Endothelial cell of umbilical vein (primary cell): ENCODE results near the gene KCNMB2. TPM values are rescaled to one million over a fixed set of nuclear protein-coding genes. Genes with fewer than 3 reads are reported as not detected.

Source experiments
- BruUV-seq: library from RNA; stranded (reverse); fragments of 400-500 nt; replicated peaks from 2 replicates; lab custom pipeline; 2021; lab: Mats Ljungman, UMichigan
- CTCF ChIA-PET: fragments of 300-600, 350-600 bp; sonication (Branson Sonifier 250); formaldehyde crosslinking; loops from one replicate; lab custom pipeline; 2021; ENCODE audit warnings: antibody characterized with exemption, inconsistent platforms; lab: Charles Lee
- POLR2A ChIA-PET: fragments of 300-600, 350-600 bp; sonication (Branson Sonifier 250); formaldehyde crosslinking; loops from one replicate; lab custom pipeline; 2021; ENCODE audit warnings: antibody characterized with exemption, inconsistent platforms; lab: Charles Lee
- DNase-seq: peaks from one replicate; pipeline ENCODE4 v3.0.0-alpha.2; 2011; ENCODE audit warnings: low read depth, low spot score
- FAIRE-seq: peaks from 2 replicates; lab custom pipeline; 2011; peaks lifted over from hg19 to GRCh38; lab: Jason Lieb, UNC
- H2AFZ ChIP-seq: 2 replicates; pipeline ENCODE4 v1.6.0; 2012; ENCODE audit warnings: low read depth, low read length, control low read depth, inconsistent platforms
- H3K27ac ChIP-seq: 2 replicates; pipeline ENCODE4 v1.5.1; 2011; ENCODE audit warnings: low read depth, mild to moderate bottlenecking, control low read depth, low read length, moderate library complexity; ENCODE audit not compliant: insufficient read depth
- H3K27me3 ChIP-seq, 2 experiments: 2 replicates each; pipeline versions ENCODE4 v1.6.0 to v1.6.1; 2011; ENCODE audit warnings: low read length in 2 of 2, mixed read lengths in 1 of 2; ENCODE audit not compliant: control insufficient read depth in 2 of 2, insufficient read depth in 2 of 2
- H3K36me3 ChIP-seq, 2 experiments: 2 replicates in 1 of 2; 3 replicates in 1 of 2; pipeline ENCODE4 v1.5.1; 2011; ENCODE audit warnings: low read length in 2 of 2, mild to moderate bottlenecking in 1 of 2, moderate library complexity in 1 of 2; ENCODE audit not compliant: control insufficient read depth in 2 of 2, insufficient read depth in 2 of 2; ENCODE audit errors: extremely low read depth in 1 of 2
- H3K4me1 ChIP-seq: 3 replicates; pipeline ENCODE4 v1.5.1; 2011; ENCODE audit warnings: mild to moderate bottlenecking, low read length; ENCODE audit not compliant: control insufficient read depth, insufficient read depth; ENCODE audit errors: extremely low read depth
- H3K4me2 ChIP-seq: 2 replicates; pipeline ENCODE4 v1.6.1; 2011; ENCODE audit warnings: low read length, control low read depth, mixed read lengths; ENCODE audit not compliant: insufficient read depth
- H3K4me3 ChIP-seq, 3 experiments: fragments of 200-600 bp in 1 of 3; sonication (generic), shearing (Covaris generic) in 1 of 3; replicated peaks in 1 of 3; 2 replicates each; pipeline ENCODE4 v1.5.1; 2011 to 2016; ENCODE audit warnings: control low read depth in 3 of 3, low read length in 3 of 3, mild to moderate bottlenecking in 2 of 3, inconsistent platforms in 1 of 3, low read depth in 1 of 3, moderate library complexity in 1 of 3; ENCODE audit not compliant: insufficient read depth in 1 of 3
- H3K79me2 ChIP-seq: 2 replicates; pipeline ENCODE4 v1.6.0; 2012; ENCODE audit warnings: low read length, inconsistent platforms; ENCODE audit not compliant: control insufficient read depth, insufficient read depth
- H3K9ac ChIP-seq: replicated peaks from 2 replicates; pipeline ENCODE3; 2011; ENCODE audit warnings: low read length, control low read depth; ENCODE audit not compliant: insufficient read depth; ENCODE audit errors: extremely low read depth
- H3K9me1 ChIP-seq: replicated peaks from 3 replicates; pipeline ENCODE4 v1.6.0; 2011; ENCODE audit warnings: mild to moderate bottlenecking, low read length; ENCODE audit not compliant: control insufficient read depth, insufficient read depth; ENCODE audit errors: extremely low read depth
- H3K9me3 ChIP-seq: replicated peaks from 2 replicates; pipeline ENCODE4 v1.5.1; 2012; ENCODE audit warnings: low read length, inconsistent platforms; ENCODE audit not compliant: control insufficient read depth, insufficient read depth
- H4K20me1 ChIP-seq: replicated peaks from 2 replicates; pipeline ENCODE3; 2011; ENCODE audit warnings: mild to moderate bottlenecking, low read length; ENCODE audit not compliant: control insufficient read depth, insufficient read depth; ENCODE audit errors: extremely low read depth
- CTCF ChIP-seq, 2 donors: IDR thresholded peaks; 1 replicate in 1 of 2; 2 replicates in 1 of 2; pipeline ENCODE4 v1.5.1; 2011; ENCODE audit warnings: low read length in 2 of 2, mild to moderate bottlenecking in 2 of 2, moderate library complexity in 2 of 2, control low read depth in 1 of 2, inconsistent platforms in 1 of 2, low read depth in 1 of 2; ENCODE audit not compliant: insufficient read depth in 1 of 2; ENCODE audit errors: extremely low read depth in 1 of 2
- EZH2 ChIP-seq: IDR thresholded peaks from 2 replicates; pipeline ENCODE4 v1.6.1; 2012; ENCODE audit warnings: borderline replicate concordance, low read depth, mild to moderate bottlenecking, moderate library complexity, low read length, inconsistent platforms; ENCODE audit not compliant: severe bottlenecking
- FOS ChIP-seq: IDR thresholded peaks from 2 replicates; pipeline ENCODE4 v1.6.1; 2011; ENCODE audit warnings: mild to moderate bottlenecking, low read length, moderate library complexity, borderline replicate concordance; ENCODE audit not compliant: insufficient read depth
- GATA2 ChIP-seq: IDR thresholded peaks from 2 replicates; pipeline ENCODE4 v1.7.0; 2011; ENCODE audit warnings: low read depth, mild to moderate bottlenecking, moderate library complexity, mixed read lengths, low read length; ENCODE audit not compliant: insufficient read length, insufficient read depth
- JUN ChIP-seq: IDR thresholded peaks from 2 replicates; pipeline ENCODE4 v1.6.1; 2011; ENCODE audit warnings: borderline replicate concordance, low read depth; ENCODE audit not compliant: insufficient read length, insufficient read depth
- MAX ChIP-seq: IDR thresholded peaks from 2 replicates; pipeline ENCODE4 v1.6.1; 2011; ENCODE audit not compliant: insufficient read depth, insufficient read length
- MYC ChIP-seq: IDR thresholded peaks from one replicate; pipeline ENCODE4 v1.6.1; 2011; ENCODE audit warnings: mild to moderate bottlenecking, low read depth, low read length
- POLR2A ChIP-seq: IDR thresholded peaks from 2 replicates; pipeline ENCODE4 v1.6.1; 2012; ENCODE audit warnings: low read depth, mild to moderate bottlenecking, control low read depth, low read length
- POLR2AphosphoS5 ChIP-seq: IDR thresholded peaks from 2 replicates; pipeline ENCODE4 v1.6.1; 2012; ENCODE audit warnings: low read depth, mild to moderate bottlenecking, control low read depth, low read length, moderate library complexity; ENCODE audit not compliant: insufficient read depth
- dilution Hi-C: fragments of 300-500 bp; cut with MboI; formaldehyde crosslinking; loops from one replicate; pipeline ENCODE4 v1.15.0; 2019; ENCODE audit warnings: low sequenced_read_pairs; ENCODE audit not compliant: extremely low pct_ligation_motif_present
- intact Hi-C: fragments of 100-400 bp; cut with micrococcal nuclease; formaldehyde crosslinking; loops from one replicate; pipeline ENCODE4 v1.10.0; 2022
- polyA plus RNA-seq, 4 experiments: library from polyadenylated mRNA; depleted of rRNA in 3 of 4; stranded (reverse) in 3 of 4; unstranded in 1 of 4; fragments of >200 nt; gene quantifications; 2 replicates each; pipeline versions ENCODE4 v1.2.1 to v1.2.3, GENCODE V29; 2011 to 2012; ENCODE audit warnings: missing spikeins in 1 of 4
- total RNA-seq: library from RNA; stranded (reverse); gene quantifications from 2 replicates; pipeline ENCODE4 v1.2.3, GENCODE V29; 2021

KCNMB2 gene
- total and polyA plus RNA-seq, 2 donors (not counting 3 experiments of a cell fraction or from before 2014, with no cell fraction given): not detected

GRCh38 chr3:178847190-178847589 is 311.0 kb downstream of the KCNMB2 start:
- BruUV-seq: no TSS peak
- Histone ChIP-seq H2AFZ (no peak overlapping the region), H3K4me2 (no peak overlapping the region), H3K27ac (no peak overlapping the region), H3K36me3 (no peaks in the 10 kb centered on the region), H4K20me1 (no peaks in the 10 kb centered on the region), H3K9me1 (no peaks in the 10 kb centered on the region), H3K27me3 (no peaks in the 10 kb centered on the region), H3K9me3 (no peaks in the 10 kb centered on the region), H3K79me2 (no peaks in the 10 kb centered on the region), H3K4me1 (no peaks in the 10 kb centered on the region), H3K9ac (no peak overlapping the region), H3K4me3 (no peak overlapping the region)
- POLR2A ChIA-PET: no interaction called here
- intact Hi-C loops (no loop called here), dilution Hi-C loops (no loop called here)
- TF ChIP-seq POLR2AphosphoS5 (no peak), MAX (no peak), EZH2 (no peak), GATA2 (no peak), CTCF (IDR thresholded peaks at IDR 0.05; ENCODE audit: extremely low read depth in 1 of 2, insufficient read depth in 1 of 2, low read depth in 1 of 2, low read length in 2 of 2) (no peak), MYC (no peak), JUN (no peak), POLR2A (no peak), FOS (no peak)
- FAIRE-seq (no peak), DNase-seq (no peak)
- CTCF ChIA-PET: no interaction called here
